Measurements from ENCODE around the gene VASH1.

VASH1 gene

GRCh38 chr14:76773188-76773885 is 12.1 kb downstream of the VASH1 start:
- no peak for DNase-seq

- no peak for DNase-seq
These were observed 12.9 kb downstream of the VASH1 start for GRCh38 chr14:76773956-76774820.

GRCh38 chr14:76774821-76775694 is 13.8 kb downstream of the VASH1 start:
- no peak for DNase-seq

GRCh38 chr14:76775695-76776427 is 14.6 kb downstream of the VASH1 start:
- DNase-seq: no peak

GRCh38 chr14:76776428-76777251 is 15.4 kb downstream of the VASH1 start:
- DNase-seq: no peak

GRCh38 chr14:76777721-76778120 is 16.5 kb downstream of the VASH1 start:
- DNase-seq: no peak

- DNase-seq: no peak
These were observed 17.4 kb downstream of the VASH1 start for GRCh38 chr14:76778546-76779215.

GRCh38 chr14:76779221-76780057 is 18.2 kb downstream of the VASH1 start:
- no peak for DNase-seq

- DNase-seq: no peak
These were observed 18.7 kb downstream of the VASH1 start for GRCh38 chr14:76780058-76780345.

GRCh38 chr14:76780360-76780759 is 19.1 kb downstream of the VASH1 start:
- DNase-seq: no peak

GRCh38 chr14:76780875-76781647 is 19.8 kb downstream of the VASH1 start:
- DNase-seq: no peak

- no peak for DNase-seq
These were observed 20.4 kb downstream of the VASH1 start for GRCh38 chr14:76781648-76782051.

GRCh38 chr14:76782115-76782884 is 21.0 kb downstream of the VASH1 start:
- no peak for DNase-seq

GRCh38 chr14:76782885-76783566 is 21.8 kb downstream of the VASH1 start:
- DNase-seq: no peak

- no peak for DNase-seq
These were observed 23.1 kb downstream of the VASH1 start for GRCh38 chr14:76784266-76784874.

GRCh38 chr14:76784881-76785280 is 23.6 kb downstream of the VASH1 start:
- DNase-seq: peak in 2 of 4 experiments; percentile 10 to 29

- DNase-seq: no peak
These were observed 25.3 kb downstream of the VASH1 start for GRCh38 chr14:76786601-76787000.

- no peak for DNase-seq
These were observed 31.2 kb downstream of the VASH1 start for GRCh38 chr14:76792422-76792821.
